GM23338 (cell line): ENCODE data around the gene RBKS. TPM values are rescaled to one million over a fixed set of nuclear protein-coding genes. Genes with fewer than 3 reads are reported as not detected.
"Not testable (repeated sequence)": the region's sequence is repeated elsewhere in the genome, so short reads cannot be mapped to it uniquely, and the experiment has no call there.

Source experiments
- ATAC-seq: fragments of 200-7000 bp; cut with Tn5 transposase; 3 replicates; pipeline ENCODE4 v1.9.1; 2020
- DNase-seq: peaks from one replicate; pipeline ENCODE4 v3.0.0-alpha.2; 2015; ENCODE audit warnings: low spot score
- H2AFZ ChIP-seq: fragments of 200-600 bp; sonication (generic); 2 replicates; pipeline ENCODE4 v1.8.0; 2016; ENCODE audit warnings: antibody characterized with exemption, mild to moderate bottlenecking, moderate library complexity
- H3F3A ChIP-seq: fragments of 200-600 bp; sonication (generic); replicated peaks from 2 replicates; pipeline ENCODE4 v1.8.0; 2017; ENCODE audit warnings: antibody characterized with exemption, mixed run types, low read depth
- H3K27ac ChIP-seq: fragments of 200-600 bp; sonication (generic); 2 replicates; pipeline ENCODE4 v1.6.1; 2016; ENCODE audit warnings: low read depth
- H3K27me3 ChIP-seq: fragments of 200-600 bp; sonication (generic); 2 replicates; pipeline ENCODE4 v1.8.0; 2016; ENCODE audit warnings: mild to moderate bottlenecking, mixed run types, moderate library complexity; ENCODE audit not compliant: insufficient read depth
- H3K36me3 ChIP-seq: fragments of 200-600 bp; sonication (generic); 2 replicates; pipeline ENCODE4 v1.8.0; 2016; ENCODE audit warnings: mild to moderate bottlenecking; ENCODE audit not compliant: insufficient read depth
- H3K4me1 ChIP-seq: fragments of 200-600 bp; sonication (generic); 2 replicates; pipeline ENCODE4 v1.8.0; 2016; ENCODE audit warnings: mild to moderate bottlenecking, moderate library complexity; ENCODE audit not compliant: insufficient read depth
- H3K4me2 ChIP-seq: fragments of 200-600 bp; sonication (generic); 2 replicates; pipeline ENCODE4 v1.7.1; 2017; ENCODE audit warnings: mixed run types
- H3K4me3 ChIP-seq: fragments of 200-600 bp; sonication (generic); 2 replicates; pipeline ENCODE4 v1.6.1; 2016; ENCODE audit warnings: mixed run types
- H3K79me2 ChIP-seq: fragments of 200-600 bp; sonication (generic); replicated peaks from 2 replicates; pipeline ENCODE4 v1.8.0; 2017; ENCODE audit warnings: mild to moderate bottlenecking; ENCODE audit not compliant: insufficient read depth
- H3K9me2 ChIP-seq: fragments of 200-600 bp; sonication (generic); 2 replicates; pipeline ENCODE4 v1.8.0; 2017; ENCODE audit not compliant: insufficient read depth
- H4K20me1 ChIP-seq: fragments of 200-600 bp; sonication (generic); replicated peaks from 2 replicates; pipeline ENCODE4 v1.8.0; 2017; ENCODE audit warnings: mild to moderate bottlenecking; ENCODE audit not compliant: insufficient read depth
- H3K27ac Mint-ChIP-seq: 2 replicates; pipeline ENCODE4 v1.8.0; 2020; ENCODE audit warnings: inconsistent platforms, mild to moderate bottlenecking, moderate library complexity, mixed read lengths
- H3K27me3 Mint-ChIP-seq: 3 replicates; pipeline ENCODE4 v1.8.0; 2022; ENCODE audit warnings: low read depth, mild to moderate bottlenecking, moderate library complexity, mixed read lengths, inconsistent platforms; ENCODE audit not compliant: insufficient read depth, poor library complexity
- H3K36me3 Mint-ChIP-seq: 3 replicates; pipeline ENCODE4 v1.8.0; 2021; ENCODE audit warnings: low read depth, mild to moderate bottlenecking, inconsistent platforms, moderate library complexity, mixed read lengths
- H3K4me1 Mint-ChIP-seq: 3 replicates; pipeline ENCODE4 v1.8.0; 2020; ENCODE audit warnings: mild to moderate bottlenecking, inconsistent platforms, mixed read lengths
- H3K4me3 Mint-ChIP-seq: 3 replicates; pipeline ENCODE4 v1.8.0; 2021; ENCODE audit warnings: moderate library complexity, mild to moderate bottlenecking, inconsistent platforms, mixed read lengths
- H3K9me3 Mint-ChIP-seq: 3 replicates; pipeline ENCODE4 v1.8.0; 2020; ENCODE audit warnings: moderate library complexity, mild to moderate bottlenecking, inconsistent platforms, mixed read lengths
- CREB1 ChIP-seq: fragments of 250-450 bp; sonication (Bioruptor Pico); IDR thresholded peaks from 2 replicates; pipeline ENCODE4 v1.5.0; 2020; ENCODE audit warnings: low read depth, mild to moderate bottlenecking, moderate library complexity
- EZH2phosphoT487 ChIP-seq: fragments of 200-600 bp; sonication (generic); IDR thresholded peaks from one replicate; pipeline ENCODE4 v1.8.1; 2018; ENCODE audit warnings: antibody characterized with exemption; ENCODE audit not compliant: unreplicated experiment
- NANOG ChIP-seq: IDR thresholded peaks from 2 replicates; pipeline ENCODE4 v1.6.1; 2016; ENCODE audit warnings: antibody characterized with exemption, borderline replicate concordance
- STAT1 ChIP-seq: IDR thresholded peaks from one replicate; pipeline ENCODE4 v1.6.1; 2016; ENCODE audit warnings: antibody characterized with exemption; ENCODE audit not compliant: unreplicated experiment
- polyA plus RNA-seq: library from polyadenylated mRNA; unstranded; fragments of >200 nt; fragmentation: Nextera tagmentation; extraction: Ambion mirVana; gene quantifications from 2 replicates; pipeline ENCODE4 v1.2.1, GENCODE V29; 2016
- total RNA-seq: library from RNA; depleted of rRNA; stranded (reverse); fragments of >200 nt; shearing (Covaris generic); gene quantifications from 2 replicates; pipeline ENCODE4 v1.2.3, GENCODE V29; 2014
- TF ChIP-seq, protein P1 (sequence below): IDR thresholded peaks from one replicate; pipeline ENCODE4 v1.6.1; 2018; ENCODE audit warnings: antibody characterized with exemption; ENCODE audit not compliant: unreplicated experiment
- TF ChIP-seq, protein P2 (sequence below), 2 experiments: fragments of 200-600 bp in 1 of 2; sonication (generic) in 1 of 2; conservative IDR thresholded peaks; 2 replicates each; pipeline versions ENCODE4 v1.5.1 to v1.6.1; 2016 to 2017; ENCODE audit warnings: antibody characterized with exemption in 2 of 2, low read depth in 2 of 2, mild to moderate bottlenecking in 2 of 2, moderate library complexity in 1 of 2

The RBKS gene
- total and polyA plus RNA-seq, 2 experiments from 2014 or later, result 1.3 to 1.5 TPM

DNA sequence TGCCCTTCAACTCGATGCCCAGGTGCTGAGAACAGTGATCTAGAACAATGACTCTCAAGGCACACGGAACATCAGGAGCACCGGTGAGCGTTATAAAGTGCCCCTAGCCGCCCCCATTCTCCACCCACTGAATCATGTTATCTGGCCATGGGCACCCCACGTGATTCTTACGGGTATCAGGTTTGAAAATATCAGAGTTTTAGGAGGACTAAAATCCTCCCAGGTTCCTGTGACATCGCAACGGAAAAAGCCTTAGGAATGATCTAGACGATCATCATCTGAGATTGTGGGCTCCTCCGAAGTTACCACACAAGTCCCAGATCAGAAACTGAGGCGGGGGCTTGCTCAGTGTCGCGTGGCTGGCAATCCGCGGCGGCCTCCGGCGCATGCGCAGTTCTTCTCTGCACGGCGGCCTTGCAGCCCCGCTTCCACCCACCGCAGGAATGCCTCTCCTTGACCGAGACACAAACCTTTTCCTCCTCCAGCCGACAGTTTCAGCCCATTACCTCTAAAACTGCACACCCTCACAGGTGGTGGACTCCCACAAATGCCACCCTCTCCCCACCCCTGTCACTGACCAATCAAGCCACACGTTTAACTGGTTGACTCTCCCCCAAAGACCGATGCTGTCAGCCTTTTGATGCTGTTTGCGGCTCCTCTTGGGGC is 124.4 kb downstream of the RBKS start:
- H3K79me2 ChIP-seq, result no peaks in the 10 kb centered on the region
- Mint-ChIP-seq H3K27ac (no peak overlapping the region), H3K36me3 (peaks cover 3% of the 10 kb centered on the region; the same call in 1 of the 3 replicates), H3K27me3 (peaks cover 8% of the 10 kb centered on the region), H3K4me1 (peaks cover 14% of the 10 kb centered on the region; the same call in 2 of the 3 replicates), H3K9me3 (no peaks in the 10 kb centered on the region), H3K4me3 (peak overlapping the region; percentile 9; the same call in 1 of the 3 replicates)
- no peaks in the 10 kb centered on the region for H3K36me3 ChIP-seq
- no peak overlapping the region for H3K27ac ChIP-seq
- H3K9me2 ChIP-seq, result no peaks in the 10 kb centered on the region
- no peaks in the 10 kb centered on the region for H3K27me3 ChIP-seq
- TF ChIP-seq, protein P1, sequence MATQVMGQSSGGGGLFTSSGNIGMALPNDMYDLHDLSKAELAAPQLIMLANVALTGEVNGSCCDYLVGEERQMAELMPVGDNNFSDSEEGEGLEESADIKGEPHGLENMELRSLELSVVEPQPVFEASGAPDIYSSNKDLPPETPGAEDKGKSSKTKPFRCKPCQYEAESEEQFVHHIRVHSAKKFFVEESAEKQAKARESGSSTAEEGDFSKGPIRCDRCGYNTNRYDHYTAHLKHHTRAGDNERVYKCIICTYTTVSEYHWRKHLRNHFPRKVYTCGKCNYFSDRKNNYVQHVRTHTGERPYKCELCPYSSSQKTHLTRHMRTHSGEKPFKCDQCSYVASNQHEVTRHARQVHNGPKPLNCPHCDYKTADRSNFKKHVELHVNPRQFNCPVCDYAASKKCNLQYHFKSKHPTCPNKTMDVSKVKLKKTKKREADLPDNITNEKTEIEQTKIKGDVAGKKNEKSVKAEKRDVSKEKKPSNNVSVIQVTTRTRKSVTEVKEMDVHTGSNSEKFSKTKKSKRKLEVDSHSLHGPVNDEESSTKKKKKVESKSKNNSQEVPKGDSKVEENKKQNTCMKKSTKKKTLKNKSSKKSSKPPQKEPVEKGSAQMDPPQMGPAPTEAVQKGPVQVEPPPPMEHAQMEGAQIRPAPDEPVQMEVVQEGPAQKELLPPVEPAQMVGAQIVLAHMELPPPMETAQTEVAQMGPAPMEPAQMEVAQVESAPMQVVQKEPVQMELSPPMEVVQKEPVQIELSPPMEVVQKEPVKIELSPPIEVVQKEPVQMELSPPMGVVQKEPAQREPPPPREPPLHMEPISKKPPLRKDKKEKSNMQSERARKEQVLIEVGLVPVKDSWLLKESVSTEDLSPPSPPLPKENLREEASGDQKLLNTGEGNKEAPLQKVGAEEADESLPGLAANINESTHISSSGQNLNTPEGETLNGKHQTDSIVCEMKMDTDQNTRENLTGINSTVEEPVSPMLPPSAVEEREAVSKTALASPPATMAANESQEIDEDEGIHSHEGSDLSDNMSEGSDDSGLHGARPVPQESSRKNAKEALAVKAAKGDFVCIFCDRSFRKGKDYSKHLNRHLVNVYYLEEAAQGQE, result no peak
- TF ChIP-seq, protein P2, sequence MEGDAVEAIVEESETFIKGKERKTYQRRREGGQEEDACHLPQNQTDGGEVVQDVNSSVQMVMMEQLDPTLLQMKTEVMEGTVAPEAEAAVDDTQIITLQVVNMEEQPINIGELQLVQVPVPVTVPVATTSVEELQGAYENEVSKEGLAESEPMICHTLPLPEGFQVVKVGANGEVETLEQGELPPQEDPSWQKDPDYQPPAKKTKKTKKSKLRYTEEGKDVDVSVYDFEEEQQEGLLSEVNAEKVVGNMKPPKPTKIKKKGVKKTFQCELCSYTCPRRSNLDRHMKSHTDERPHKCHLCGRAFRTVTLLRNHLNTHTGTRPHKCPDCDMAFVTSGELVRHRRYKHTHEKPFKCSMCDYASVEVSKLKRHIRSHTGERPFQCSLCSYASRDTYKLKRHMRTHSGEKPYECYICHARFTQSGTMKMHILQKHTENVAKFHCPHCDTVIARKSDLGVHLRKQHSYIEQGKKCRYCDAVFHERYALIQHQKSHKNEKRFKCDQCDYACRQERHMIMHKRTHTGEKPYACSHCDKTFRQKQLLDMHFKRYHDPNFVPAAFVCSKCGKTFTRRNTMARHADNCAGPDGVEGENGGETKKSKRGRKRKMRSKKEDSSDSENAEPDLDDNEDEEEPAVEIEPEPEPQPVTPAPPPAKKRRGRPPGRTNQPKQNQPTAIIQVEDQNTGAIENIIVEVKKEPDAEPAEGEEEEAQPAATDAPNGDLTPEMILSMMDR (conservative IDR thresholded peaks at IDR 0.05; ENCODE audit: low read depth in 2 of 2), result no peak
- TF ChIP-seq CREB1 (CRISPR knock-in tag) (no peak), STAT1 (no peak), NANOG (no peak), EZH2phosphoT487 (no peak)
- ATAC-seq, result peak; percentile 67
- H3F3A ChIP-seq, result no peaks in the 10 kb centered on the region
- H3K4me2 ChIP-seq, result no peak overlapping the region
- no peak overlapping the region for H3K4me3 ChIP-seq
- H3K4me1 ChIP-seq, result peaks cover 2% of the 10 kb centered on the region; the same call in 1 of the 2 replicates
- no peak overlapping the region for H2AFZ ChIP-seq
- no peak for DNase-seq
- H4K20me1 ChIP-seq, result no peaks in the 10 kb centered on the region; the same call in 1 of the 2 replicates

DNA sequence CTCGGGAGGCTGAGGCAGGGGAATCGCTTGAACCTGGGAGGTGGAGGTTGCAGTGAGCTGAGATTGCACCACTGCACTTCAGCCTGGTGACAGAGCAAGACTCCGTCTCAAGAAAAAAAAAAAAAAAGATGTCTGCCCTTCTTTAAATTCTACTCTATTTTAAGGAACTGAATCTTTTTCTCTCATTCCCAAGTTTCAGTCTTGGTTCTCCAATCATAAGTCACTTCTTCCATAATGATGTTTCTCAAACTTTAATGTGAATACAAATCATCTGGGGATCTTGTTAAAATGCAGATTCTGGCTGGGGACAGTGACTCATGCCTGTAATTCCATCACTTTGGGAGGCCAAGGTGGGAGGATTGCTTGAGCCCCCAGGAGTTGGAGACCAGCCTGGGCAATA is 125.7 kb downstream of the RBKS start:
- H3K9me2 ChIP-seq, H3K9me3 Mint-ChIP-seq, H4K20me1 ChIP-seq, H3K27ac Mint-ChIP-seq, H3F3A ChIP-seq, H3K36me3 ChIP-seq, H2AFZ ChIP-seq, H3K79me2 ChIP-seq, H3K27me3 Mint-ChIP-seq, DNase-seq, H3K27me3 ChIP-seq, ATAC-seq, H3K4me3 ChIP-seq, H3K4me1 ChIP-seq, H3K27ac ChIP-seq, H3K4me2 ChIP-seq, H3K36me3 Mint-ChIP-seq, H3K4me3 Mint-ChIP-seq: not testable (repeated sequence)
- peaks cover 12% of the 10 kb centered on the region; the same call in 2 of the 3 replicates for H3K4me1 Mint-ChIP-seq
